IMR-90 (cell line): Measurements from ENCODE around the gene SLC35E2B. TPM values are rescaled to one million over a fixed set of nuclear protein-coding genes. Genes with fewer than 3 reads are reported as not detected.

Experiments used
- ATAC-seq: fragments of 200-7000 bp; cut with Tn5 transposase; 2 replicates; pipeline ENCODE4 v1.9.1; 2020; ENCODE audit warnings: low read depth, mild to moderate bottlenecking, moderate library complexity
- BruUV-seq: library from RNA; stranded (reverse); fragments of 400-500 nt; replicated peaks from 2 replicates; lab custom pipeline; 2021; lab: Mats Ljungman, UMichigan
- CTCF ChIA-PET: fragments of 300-600 bp; formaldehyde crosslinking; extraction: SDS; loops from one replicate; lab custom pipeline; 2021; ENCODE audit warnings: antibody characterized with exemption; lab: Yijun Ruan, JAX
- POLR2A ChIA-PET: fragments of 300-600 bp; sonication (Branson Sonifier 250); formaldehyde crosslinking; loops from one replicate; lab custom pipeline; 2022; ENCODE audit warnings: antibody characterized with exemption; ENCODE audit not compliant: unreplicated experiment; lab: Charles Lee
- DNase-seq: peaks from one replicate; pipeline ENCODE4 v3.0.0; 2013
- H2AFZ ChIP-seq: replicated peaks from 2 replicates; pipeline ENCODE3; 2013; ENCODE audit warnings: low read length, mild to moderate bottlenecking; ENCODE audit not compliant: poor library complexity
- H2AK5ac ChIP-seq: 2 replicates; pipeline ENCODE4 v1.6.1; 2013; ENCODE audit warnings: low read depth, low read length, inconsistent platforms
- H2AK9ac ChIP-seq: replicated peaks from 2 replicates; pipeline ENCODE3; 2013; ENCODE audit warnings: mild to moderate bottlenecking, low read depth, low read length, moderate library complexity; ENCODE audit not compliant: poor library complexity
- H2BK120ac ChIP-seq: 2 replicates; pipeline ENCODE4 v1.6.1; 2013; ENCODE audit warnings: low read depth, low read length, inconsistent platforms
- H2BK15ac ChIP-seq: 3 replicates; pipeline ENCODE4 v1.6.1; 2013; ENCODE audit warnings: low read depth, low read length, inconsistent platforms
- H2BK20ac ChIP-seq: 2 replicates; pipeline ENCODE4 v1.6.1; 2013; ENCODE audit warnings: low read depth, mild to moderate bottlenecking, inconsistent platforms, low read length, moderate library complexity
- H2BK5ac ChIP-seq: 2 replicates; pipeline ENCODE4 v1.6.1; 2013; ENCODE audit warnings: mild to moderate bottlenecking, low read depth, low read length, inconsistent platforms; ENCODE audit not compliant: poor library complexity, severe bottlenecking
- H3K14ac ChIP-seq: replicated peaks from 2 replicates; pipeline ENCODE4 v1.6.1; 2013; ENCODE audit warnings: low read depth, low read length, inconsistent platforms
- H3K18ac ChIP-seq: 2 replicates; pipeline ENCODE4 v1.6.1; 2013; ENCODE audit warnings: low read depth, low read length, control low read depth
- H3K23ac ChIP-seq: 2 replicates; pipeline ENCODE4 v1.6.1; 2013; ENCODE audit warnings: low read depth, low read length, inconsistent platforms
- H3K27ac ChIP-seq: 2 replicates; pipeline ENCODE4 v1.5.1; 2013; ENCODE audit warnings: mild to moderate bottlenecking, control low read depth, low read length; ENCODE audit not compliant: insufficient read depth
- H3K27me3 ChIP-seq: 2 replicates; pipeline ENCODE4 v1.6.1; 2013; ENCODE audit warnings: low read length; ENCODE audit not compliant: control insufficient read depth, insufficient read depth
- H3K36me3 ChIP-seq: 2 replicates; pipeline ENCODE4 v1.6.1; 2013; ENCODE audit warnings: low read length, mixed read lengths; ENCODE audit not compliant: control insufficient read depth, insufficient read depth
- H3K4ac ChIP-seq: 2 replicates; pipeline ENCODE4 v1.6.1; 2013; ENCODE audit warnings: low read depth, low read length, inconsistent platforms
- H3K4me1 ChIP-seq: 2 replicates; pipeline ENCODE4 v1.6.1; 2013; ENCODE audit warnings: low read length, mixed read lengths; ENCODE audit not compliant: control insufficient read depth, insufficient read depth
- H3K4me2 ChIP-seq: 2 replicates; pipeline ENCODE4 v1.6.1; 2013; ENCODE audit warnings: low read depth, mild to moderate bottlenecking, control low read depth, low read length, moderate library complexity
- H3K4me3 ChIP-seq: 2 replicates; pipeline ENCODE4 v1.5.1; 2013; ENCODE audit warnings: low read depth, mild to moderate bottlenecking, control low read depth, low read length, moderate library complexity; ENCODE audit not compliant: insufficient read depth
- H3K56ac ChIP-seq: 2 replicates; pipeline ENCODE4 v1.6.1; 2013; ENCODE audit warnings: low read length, inconsistent platforms; ENCODE audit not compliant: insufficient read depth; ENCODE audit errors: extremely low read depth
- H3K79me1 ChIP-seq, 2 experiments: 2 replicates each; pipeline ENCODE4 v1.6.1; 2013; ENCODE audit warnings: low read length in 2 of 2, inconsistent platforms in 1 of 2, low read depth in 1 of 2
- H3K9ac ChIP-seq: 2 replicates; pipeline ENCODE4 v1.6.1; 2013; ENCODE audit warnings: low read depth, low read length, control low read depth
- H3K9me1 ChIP-seq: 2 replicates; pipeline ENCODE4 v1.6.1; 2013; ENCODE audit warnings: low read length, inconsistent platforms; ENCODE audit not compliant: insufficient read depth
- H3K9me3 ChIP-seq: 2 replicates; pipeline ENCODE4 v1.6.1; 2013; ENCODE audit warnings: low read length; ENCODE audit not compliant: control insufficient read depth, insufficient read depth
- H4K20me1 ChIP-seq: 2 replicates; pipeline ENCODE4 v1.6.1; 2013; ENCODE audit warnings: low read length, inconsistent platforms; ENCODE audit not compliant: insufficient read depth
- H4K5ac ChIP-seq: 2 replicates; pipeline ENCODE4 v1.6.1; 2013; ENCODE audit warnings: mild to moderate bottlenecking, low read depth, low read length, control low read depth
- H4K8ac ChIP-seq, 2 experiments: 2 replicates each; pipeline ENCODE4 v1.6.1; 2013; ENCODE audit warnings: low read depth in 2 of 2, low read length in 2 of 2, control low read depth in 1 of 2, inconsistent platforms in 1 of 2
- H4K91ac ChIP-seq: 2 replicates; pipeline ENCODE4 v1.6.1; 2013; ENCODE audit warnings: low read depth, low read length, inconsistent platforms; ENCODE audit not compliant: insufficient read depth
- CHD1 ChIP-seq: IDR thresholded peaks from 2 replicates; pipeline ENCODE4 v1.6.1; 2012; ENCODE audit warnings: low read depth, low read length, improper control_type of control experiment
- RCOR1 ChIP-seq: IDR thresholded peaks from 2 replicates; pipeline ENCODE4 v1.6.1; 2012; ENCODE audit warnings: mild to moderate bottlenecking, low read length, improper control_type of control experiment; ENCODE audit not compliant: insufficient replicate concordance
- WGBS, 2 experiments: methylation state at CpG; one replicate each; pipeline versions ENCODE4 v1.1.5 to v1.1.7; 2013; ENCODE audit warnings: missing lambda C conversion rate in 2 of 2; ENCODE audit not compliant: insufficient read length in 1 of 2; ENCODE audit errors: extremely low coverage in 2 of 2; 5-methylcytosine and 5-hydroxymethylcytosine counted together
- dilution Hi-C: fragments of 300-500 bp; cut with HindIII; formaldehyde crosslinking; loops from one replicate; pipeline ENCODE4 v1.14.3; 2018; ENCODE audit warnings: low sequenced_read_pairs; ENCODE audit not compliant: unreplicated experiment
- in situ Hi-C: fragments of 300-500 bp; cut with MboI; formaldehyde crosslinking; loops from 3 replicates; pipeline ENCODE4 v1.14.3; 2019; ENCODE audit warnings: low sequenced_read_pairs, inconsistent platforms, mixed read lengths
- intact Hi-C: fragments of 100-400 bp; cut with micrococcal nuclease; formaldehyde crosslinking; loops from 2 replicates; pipeline ENCODE4 v1.10.0; 2022
- polyA plus RNA-seq, 3 experiments: library from polyadenylated mRNA; depleted of rRNA; stranded (reverse); fragments of >200 nt; gene quantifications; 2 replicates each; pipeline ENCODE4 v1.2.3, GENCODE V29; 2012; ENCODE audit warnings: low replicate concordance in 1 of 3
- total RNA-seq: library from RNA; depleted of rRNA; stranded (reverse); fragments of >200 nt; gene quantifications from 2 replicates; pipeline ENCODE4 v1.2.3, GENCODE V29; 2012

Gene SLC35E2B
- total and polyA plus RNA-seq, 2 of the 4 experiments (the other 2 are of a cell fraction), result 14.9 to 30.2 TPM

DNA sequence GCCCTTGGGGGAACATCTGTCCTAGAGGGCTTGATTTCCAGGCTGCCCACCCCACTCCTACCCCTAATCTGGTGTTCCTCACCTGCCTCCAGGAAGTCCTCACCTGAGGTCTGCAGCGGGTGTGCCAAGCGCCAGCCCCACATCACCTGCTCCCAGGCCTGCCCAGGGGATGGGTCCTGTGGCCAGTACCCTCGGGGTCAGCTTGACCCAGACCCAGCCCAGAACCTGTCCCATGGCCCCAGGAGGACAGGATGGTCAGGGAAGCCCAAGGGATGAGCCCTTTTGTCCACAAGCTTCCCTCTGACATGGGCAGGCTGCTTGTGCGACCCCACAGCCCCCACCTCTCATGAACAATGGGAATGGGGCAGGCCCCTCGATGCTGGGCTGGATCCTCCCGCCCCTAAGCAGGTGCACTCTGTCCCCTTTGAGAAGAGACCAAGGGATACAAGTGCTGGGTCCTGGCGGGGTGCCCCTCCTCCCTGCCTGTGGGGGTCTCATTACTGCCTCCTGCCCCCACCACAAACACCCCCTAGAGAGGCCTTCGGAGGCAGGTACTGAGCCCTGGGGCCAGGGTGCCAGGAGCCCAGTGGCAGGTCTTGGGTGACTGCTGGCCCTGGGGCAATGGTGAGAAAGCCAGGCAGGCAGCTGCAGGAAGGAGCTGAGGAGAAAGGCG, 74.1 kb downstream of the SLC35E2B start:
- no TSS peak for BruUV-seq
- CTCF ChIA-PET, result no interaction called here

More for the DNA sequence above, 74.1 kb downstream of the SLC35E2B start:
- no peak overlapping the region for H3K4me2 ChIP-seq
- no peak overlapping the region for H3K23ac ChIP-seq
- H2AK5ac ChIP-seq, result no peak overlapping the region
- 83% methylated on average over 3 of the region's 9 CpGs; no CpG with 5 or more reads in 1 of the 2 experiments for WGBS, 2 experiments
- no peak overlapping the region for H4K5ac ChIP-seq
- H3K9ac ChIP-seq, result no peak overlapping the region
- peaks cover 9% of the 10 kb centered on the region for H3K4me1 ChIP-seq
- no peak overlapping the region for H3K18ac ChIP-seq
- H3K4me3 ChIP-seq, result no peak overlapping the region
- H3K36me3 ChIP-seq, result peaks cover 10% of the 10 kb centered on the region; the same call in 1 of the 2 replicates
- H2BK20ac ChIP-seq, result no peak overlapping the region
- no peaks in the 10 kb centered on the region for H3K9me3 ChIP-seq
- no peak overlapping the region for H3K4ac ChIP-seq
- peaks cover 7% of the 10 kb centered on the region; the same call in 1 of the 2 replicates for H3K9me1 ChIP-seq
- in situ Hi-C loops (no loop called here), dilution Hi-C loops (no loop called here), intact Hi-C loops (no loop called here)
- ATAC-seq, result no peak
- H3K79me1 ChIP-seq, result peaks cover 14 to 65% of the 10 kb centered on the region in 2 experiments; a peak in 3 of 4 replicates
- H2AFZ ChIP-seq, result no peak overlapping the region
- no peak overlapping the region for H2BK120ac ChIP-seq
- TF ChIP-seq CHD1 (no peak), RCOR1 (no peak)
- H3K27ac ChIP-seq, result no peak overlapping the region
- DNase-seq, result no peak
- H3K27me3 ChIP-seq, result no peaks in the 10 kb centered on the region
- no peak overlapping the region for H3K56ac ChIP-seq
- POLR2A ChIA-PET, result no interaction called here
- no peak overlapping the region for H2BK5ac ChIP-seq
- no peak overlapping the region for H2BK15ac ChIP-seq
- peaks cover 48% of the 10 kb centered on the region for H4K20me1 ChIP-seq
- H4K8ac ChIP-seq, result no peak overlapping the region
- no peak overlapping the region for H2AK9ac ChIP-seq
- H3K14ac ChIP-seq, result no peak overlapping the region
- no peak overlapping the region for H4K91ac ChIP-seq
